Measurements from ENCODE around the gene PDE4D. TPM values are rescaled to one million over a fixed set of nuclear protein-coding genes. Genes with fewer than 3 reads are reported as not detected.

PDE4D gene
- total RNA-seq, 1 experiment from 2014 or later = 2.1 TPM

DNA sequence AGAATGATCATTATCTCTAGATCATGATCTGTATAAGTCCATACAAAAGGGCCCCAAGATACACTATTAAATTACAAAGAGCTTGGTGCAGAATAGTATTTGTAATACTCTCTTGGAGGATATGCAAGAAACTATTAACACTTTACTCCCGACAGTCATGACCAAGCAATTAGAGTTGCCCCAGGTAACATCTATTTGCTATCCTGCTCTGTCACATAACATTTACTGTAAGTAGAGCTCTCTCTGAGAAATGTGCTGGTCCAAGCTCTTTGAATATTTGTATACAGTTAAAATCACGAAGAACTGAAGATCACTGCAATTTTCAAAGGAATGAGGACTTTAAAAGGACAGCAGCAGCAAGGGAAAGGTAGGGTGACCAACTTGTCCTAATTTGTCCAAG is 757.0 kb downstream of the PDE4D start:
- TF ChIP-seq, protein P1, sequence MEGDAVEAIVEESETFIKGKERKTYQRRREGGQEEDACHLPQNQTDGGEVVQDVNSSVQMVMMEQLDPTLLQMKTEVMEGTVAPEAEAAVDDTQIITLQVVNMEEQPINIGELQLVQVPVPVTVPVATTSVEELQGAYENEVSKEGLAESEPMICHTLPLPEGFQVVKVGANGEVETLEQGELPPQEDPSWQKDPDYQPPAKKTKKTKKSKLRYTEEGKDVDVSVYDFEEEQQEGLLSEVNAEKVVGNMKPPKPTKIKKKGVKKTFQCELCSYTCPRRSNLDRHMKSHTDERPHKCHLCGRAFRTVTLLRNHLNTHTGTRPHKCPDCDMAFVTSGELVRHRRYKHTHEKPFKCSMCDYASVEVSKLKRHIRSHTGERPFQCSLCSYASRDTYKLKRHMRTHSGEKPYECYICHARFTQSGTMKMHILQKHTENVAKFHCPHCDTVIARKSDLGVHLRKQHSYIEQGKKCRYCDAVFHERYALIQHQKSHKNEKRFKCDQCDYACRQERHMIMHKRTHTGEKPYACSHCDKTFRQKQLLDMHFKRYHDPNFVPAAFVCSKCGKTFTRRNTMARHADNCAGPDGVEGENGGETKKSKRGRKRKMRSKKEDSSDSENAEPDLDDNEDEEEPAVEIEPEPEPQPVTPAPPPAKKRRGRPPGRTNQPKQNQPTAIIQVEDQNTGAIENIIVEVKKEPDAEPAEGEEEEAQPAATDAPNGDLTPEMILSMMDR (conservative IDR thresholded peaks at IDR 0.05) = no peak
- no peak overlapping the region for H2AFZ ChIP-seq (ENCODE audit: low read length)

More for the DNA sequence above, 757.0 kb downstream of the PDE4D start:
- no peak for DNase-seq
- H3K4me2 ChIP-seq (ENCODE audit: insufficient read depth, insufficient read length, low read length) = no peak overlapping the region
- Mint-ChIP-seq H3K4me1 (0 out of 4 replicates have a peak, but pooled peaks cover 0 to under 1% of the 10 kb centered on the region in 2 experiments), H3K4me3 (no peak overlapping the region), H3K36me3 (ENCODE audit: insufficient read depth in 1 of 3, low read depth in 3 of 3) (no peaks in the 10 kb centered on the region), H3K9me3 (no peaks in the 10 kb centered on the region), H3K27ac (no peak overlapping the region), H3K27me3 (ENCODE audit: low read depth) (no peaks in the 10 kb centered on the region)
- no peak overlapping the region for H3K27ac ChIP-seq (ENCODE audit: insufficient read length, low read depth, low read length)
- no peaks in the 10 kb centered on the region for H4K20me1 ChIP-seq (ENCODE audit: control insufficient read depth, insufficient read depth, insufficient read length)
- no peak overlapping the region for H2BK120ac ChIP-seq (ENCODE audit: low read depth, low read length, poor library complexity, severe bottlenecking)
- no peak overlapping the region for H3T11ph ChIP-seq (ENCODE audit: low read length)
- H3K18ac ChIP-seq (ENCODE audit: insufficient read length, low read depth, low read length) = no peak overlapping the region
- H3K56ac ChIP-seq (ENCODE audit: insufficient read length, low read depth, low read length) = no peak overlapping the region
- H2AK5ac ChIP-seq (ENCODE audit: insufficient read length, low read length) = no peak overlapping the region
- H3K4ac ChIP-seq (ENCODE audit: low read depth, low read length) = no peak overlapping the region
- H4K5ac ChIP-seq (ENCODE audit: insufficient read length, low read depth, low read length) = no peak overlapping the region
- no peak overlapping the region for H2BK20ac ChIP-seq (ENCODE audit: low read depth, low read length, poor library complexity, severe bottlenecking)
- no peaks in the 10 kb centered on the region for H3K27me3 ChIP-seq (ENCODE audit: insufficient read depth, low read length)
- H3K23ac ChIP-seq (ENCODE audit: insufficient read length, low read depth, low read length) = no peak overlapping the region
- H3K4me1 ChIP-seq (ENCODE audit: insufficient read depth, low read length) = no peaks in the 10 kb centered on the region
- no peaks in the 10 kb centered on the region for H3K79me1 ChIP-seq (ENCODE audit: insufficient read depth, low read depth, low read length, poor library complexity, severe bottlenecking)
- WGBS (ENCODE audit: extremely low coverage, insufficient read length, low lambda C conversion rate) = no CpG with 5 or more reads among the region's 2 CpGs
- H2BK15ac ChIP-seq (ENCODE audit: low read depth, low read length) = no peak overlapping the region
- H3K9me3 ChIP-seq (ENCODE audit: control insufficient read depth, low read depth, low read length) = no peaks in the 10 kb centered on the region
- no peak overlapping the region for H4K8ac ChIP-seq (replicated peaks; ENCODE audit: insufficient read length, low read depth, low read length)
- H3K14ac ChIP-seq (ENCODE audit: insufficient read depth, low read length) = no peak overlapping the region
- H2BK5ac ChIP-seq (ENCODE audit: insufficient read length, low read length) = no peak overlapping the region
- H3K9ac ChIP-seq (ENCODE audit: extremely low read depth, insufficient read length, low read length) = no peak overlapping the region
- H3K23me2 ChIP-seq (ENCODE audit: insufficient read length, low read depth, low read length, poor library complexity, severe bottlenecking) = no peaks in the 10 kb centered on the region
- H4K91ac ChIP-seq (ENCODE audit: insufficient read length, low read depth, low read length) = no peak overlapping the region
- no peaks in the 10 kb centered on the region for H3K79me2 ChIP-seq (ENCODE audit: insufficient read depth, low read length)
- no peak overlapping the region for H2BK12ac ChIP-seq (ENCODE audit: insufficient read length, low read depth, low read length)
